ENCODE measurements around the gene CAPZB.
"Not testable (repeated sequence)": the region's sequence is repeated elsewhere in the genome, so short reads cannot be mapped to it uniquely, and the experiment has no call there.

Gene CAPZB

DNA sequence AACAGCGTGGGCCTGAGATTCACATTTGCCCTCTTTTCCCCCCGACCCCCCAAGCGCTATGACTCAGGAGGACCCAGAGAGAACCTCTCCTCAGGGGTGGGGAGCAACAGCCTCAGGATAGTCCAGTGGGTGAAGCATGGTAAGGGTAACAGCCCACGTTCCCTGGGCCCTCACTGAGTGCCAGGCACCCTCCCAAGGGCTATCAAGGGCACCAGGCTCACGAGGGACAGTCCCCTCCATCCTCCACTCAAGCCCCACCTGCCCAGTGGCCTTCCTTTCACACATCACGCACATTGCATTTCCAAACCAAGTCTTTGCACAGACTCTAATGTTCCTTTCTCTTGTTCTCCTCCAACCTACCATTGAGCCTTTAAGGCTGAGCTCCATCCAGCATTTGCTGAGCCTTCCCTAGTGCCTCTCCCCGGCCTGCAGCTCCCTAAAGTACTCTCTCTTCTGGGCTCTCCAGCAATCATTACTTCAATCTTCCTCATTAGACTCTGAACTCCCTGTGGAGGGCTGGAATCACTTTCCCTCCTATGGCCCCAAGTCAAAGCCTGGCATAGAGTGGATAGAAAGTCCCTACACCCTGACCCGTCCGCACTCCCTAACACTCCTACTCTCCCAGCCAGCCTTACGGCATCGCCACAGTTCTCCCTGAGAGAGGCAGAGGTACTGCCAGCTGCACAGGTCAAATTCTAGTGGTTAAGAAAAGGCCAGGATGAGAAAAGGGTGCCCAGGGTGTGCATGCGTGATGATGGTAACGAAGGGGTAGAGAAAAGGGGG, 174.4 kb downstream of the CAPZB start:
- no peak for DNase-seq (ENCODE audit: low read depth in 3 of 3)

GRCh38 chr1:19310061-19310460, 175.3 kb downstream of the CAPZB start:
- DNase-seq (ENCODE audit: low read depth in 3 of 3): no peak

DNA sequence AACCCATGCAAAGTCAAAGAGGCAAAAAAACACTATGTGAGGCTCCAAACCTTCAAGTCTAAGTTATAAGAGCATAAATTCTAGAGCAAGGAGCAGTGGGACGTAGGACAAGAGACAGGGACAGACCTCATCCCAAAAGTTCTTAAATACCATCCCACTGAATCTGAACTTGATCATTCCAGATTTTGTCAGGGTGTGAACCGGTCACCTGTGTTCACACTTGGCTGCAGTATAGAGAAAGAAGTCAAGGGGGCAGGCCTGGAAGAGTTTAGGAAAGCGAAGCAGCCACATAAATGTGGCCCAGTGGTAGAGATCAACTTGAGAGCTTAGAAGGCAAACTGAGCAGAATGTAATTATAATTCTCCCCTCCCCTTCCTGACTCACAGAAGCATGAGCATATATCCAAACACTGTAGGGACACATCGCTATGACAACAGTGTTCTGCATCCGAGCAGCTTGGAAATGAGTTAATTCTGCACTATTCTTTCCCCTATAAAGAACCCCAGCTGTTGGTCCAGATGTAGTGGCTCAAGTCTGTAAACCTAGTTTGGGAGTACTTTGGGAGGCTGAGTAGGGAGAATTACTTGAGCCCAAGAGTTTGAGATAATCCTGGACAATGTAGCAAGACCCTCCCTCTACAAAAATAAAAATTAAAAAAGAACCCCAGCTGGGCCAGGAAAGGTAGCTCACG, 176.1 kb downstream of the CAPZB start:
- DNase-seq (ENCODE audit: low read depth in 3 of 3): no peak

DNA sequence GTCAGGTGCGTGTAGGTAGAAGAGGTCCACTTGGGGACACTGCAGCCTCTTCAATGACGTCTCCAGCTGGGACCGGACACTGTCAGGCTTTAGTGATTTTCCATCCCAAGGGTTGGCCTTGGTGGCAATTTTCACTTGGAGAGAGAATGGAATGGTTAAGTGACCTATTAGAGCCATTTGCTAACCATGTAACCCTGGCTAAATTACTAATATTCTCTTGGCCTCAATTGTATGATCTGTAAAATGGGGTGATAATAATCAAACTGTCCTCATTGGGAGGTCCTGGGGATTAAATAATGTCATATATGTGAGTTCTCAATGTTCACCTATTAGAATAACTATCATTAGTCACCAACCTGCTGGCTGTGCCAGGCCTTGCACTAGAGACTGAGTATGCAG, 176.8 kb downstream of the CAPZB start:
- no peak for DNase-seq (ENCODE audit: low read depth in 3 of 3)

GRCh38 chr1:19307794-19308508, 177.4 kb downstream of the CAPZB start:
- no peak for DNase-seq (ENCODE audit: low read depth in 3 of 3)

DNA sequence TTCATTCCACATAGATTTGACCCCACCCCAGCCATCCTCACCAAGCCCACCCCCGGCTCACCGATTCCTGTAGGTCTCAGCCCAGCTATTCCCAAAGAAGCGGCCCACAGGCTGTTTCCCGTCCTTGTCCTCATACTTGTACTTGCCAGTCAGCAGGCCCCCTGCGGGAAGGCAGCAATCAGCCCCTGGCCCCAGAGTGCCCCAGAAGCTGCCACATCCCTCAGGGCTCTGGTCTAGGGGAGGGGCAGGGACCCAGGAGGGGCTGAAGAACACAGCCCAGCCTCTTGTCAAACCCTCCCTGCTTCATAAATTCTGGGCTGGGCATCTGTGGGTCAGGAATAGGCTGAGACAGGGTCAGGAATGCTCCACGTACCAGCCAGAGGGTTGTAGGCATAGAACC, 178.4 kb downstream of the CAPZB start:
- no peak for DNase-seq (ENCODE audit: low read depth in 3 of 3)

DNA sequence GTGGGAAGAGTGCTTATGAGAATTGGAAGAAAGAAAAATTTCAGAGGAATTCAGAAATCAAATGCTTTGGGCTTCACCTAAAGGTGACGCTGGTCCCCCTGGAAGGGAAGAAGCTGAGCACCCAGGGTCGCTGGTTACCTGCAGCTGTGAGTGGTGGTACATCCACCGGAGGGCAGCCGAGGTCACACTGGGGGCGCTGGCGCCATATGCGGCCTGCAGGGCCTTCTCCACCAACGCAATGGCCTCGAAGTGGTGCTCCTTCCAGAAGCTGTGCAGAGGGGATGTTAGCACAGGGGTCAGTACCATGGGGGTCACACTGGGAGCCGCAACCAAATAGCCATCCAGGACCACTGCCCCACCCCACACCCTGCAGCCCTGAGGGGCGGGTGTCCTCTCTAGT, 179.5 kb downstream of the CAPZB start:
- no peak for DNase-seq (ENCODE audit: low read depth in 3 of 3)

DNA sequence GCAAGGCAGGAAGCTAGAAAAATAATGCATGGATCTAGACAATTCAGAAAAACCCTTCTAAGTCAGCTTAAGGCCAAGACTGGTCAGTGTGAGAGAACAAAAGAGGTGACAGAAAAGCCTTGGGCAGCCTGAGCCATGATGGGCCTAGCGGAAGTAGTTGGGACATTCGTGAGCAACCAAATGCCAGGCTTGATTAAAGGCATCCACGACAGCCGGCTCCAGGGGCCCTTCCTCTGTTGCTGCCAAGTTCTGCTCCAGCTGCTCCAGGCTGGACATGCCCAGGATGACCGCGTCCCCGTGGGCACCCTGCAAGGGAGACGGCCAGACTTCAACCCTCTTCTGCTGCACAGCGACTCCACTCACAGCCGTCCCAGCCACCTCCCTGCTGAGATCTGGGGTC, 181.3 kb downstream of the CAPZB start:
- not testable (repeated sequence) for DNase-seq (ENCODE audit: low read depth in 3 of 3)

GRCh38 chr1:19300211-19300610, 185.1 kb downstream of the CAPZB start:
- no peak for DNase-seq (ENCODE audit: low read depth in 3 of 3)

DNA sequence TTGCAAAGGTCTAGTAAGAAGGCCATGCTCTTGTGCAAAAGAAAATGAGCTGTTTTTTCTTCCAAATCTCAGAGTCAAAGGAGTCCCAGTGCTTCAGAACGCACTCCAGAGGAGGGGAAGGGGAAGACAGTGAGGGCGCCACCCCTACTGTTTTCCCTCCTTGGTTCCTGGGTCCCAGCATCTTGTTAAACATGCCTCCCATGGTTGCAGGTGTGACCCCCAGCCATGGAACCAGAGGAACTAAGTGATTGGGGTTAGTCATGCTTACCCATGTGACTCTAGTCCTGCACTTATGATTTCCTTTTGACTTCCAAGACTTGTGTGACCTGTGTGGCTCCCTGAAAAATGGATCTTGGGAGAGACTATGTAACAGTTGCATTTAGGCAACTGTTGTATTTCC, 190.7 kb downstream of the CAPZB start:
- no peak for DNase-seq (ENCODE audit: low read depth in 3 of 3)

- no peak for DNase-seq (ENCODE audit: low read depth in 3 of 3)
Measured at GRCh38 chr1:19289244-19289643, 196.1 kb downstream of the CAPZB start.

All from stimulated activated CD4-positive, alpha-beta T cell treated with anti-CD3 and anti-CD28 coated beads, TNF-alpha, amount 100 ng/mL, for 4 hours (primary cell).